Hematopoietic multipotent progenitor cell treated with erythropoietin and hydrocortisone succinate and interleukin-3 and kit ligand, for 17 days (in vitro differentiated cells): ENCODE results near the gene HDAC7.
A peak's percentile ranks its signal among the peaks of the same experiment; 100 is the strongest.

ENCODE experiments used
- DNase-seq: peaks from one replicate; pipeline ENCODE4 v3.0.0-alpha.2; 2015; ENCODE audit warnings: low spot score

HDAC7 gene

GRCh38 chr12:47777741-47778558, 41.8 kb downstream of the HDAC7 start:
- peak; percentile 48 for DNase-seq

- DNase-seq = no peak
Measured at GRCh38 chr12:47777151-47777550, 42.6 kb downstream of the HDAC7 start.

DNA sequence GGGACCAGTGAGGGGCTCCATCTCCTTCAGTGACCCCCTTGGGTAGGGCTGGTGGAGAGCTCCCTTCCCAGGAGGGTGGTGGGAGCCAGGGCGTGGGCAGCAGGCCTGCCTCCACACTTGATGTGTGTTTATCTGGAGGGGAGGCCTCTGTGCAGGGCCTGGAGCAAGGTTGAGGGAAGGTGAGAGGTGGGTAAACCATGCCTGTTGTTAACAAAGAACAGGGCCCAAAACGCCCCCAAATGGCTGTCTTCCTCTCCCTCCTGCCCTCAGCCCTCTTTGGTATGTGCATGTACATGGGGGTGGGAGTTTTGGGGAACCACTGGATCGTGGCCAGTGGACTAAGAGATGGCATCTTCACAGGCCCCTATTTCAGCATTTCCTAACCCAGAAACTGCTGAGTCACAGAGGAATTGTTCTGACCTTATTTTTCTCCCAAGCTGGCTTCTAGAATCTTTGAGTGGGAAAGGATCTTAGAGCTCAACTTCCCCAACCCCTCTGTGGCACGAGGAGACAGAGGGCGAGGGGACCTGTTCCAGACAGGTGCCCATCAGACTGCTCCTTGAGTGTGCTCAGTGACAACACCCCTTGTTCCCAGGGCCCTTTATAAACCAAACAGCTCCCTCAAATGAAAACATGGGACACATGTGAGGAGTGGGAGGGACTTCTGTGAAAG, 43.1 kb downstream of the HDAC7 start:
- DNase-seq = peak; percentile 72

DNA sequence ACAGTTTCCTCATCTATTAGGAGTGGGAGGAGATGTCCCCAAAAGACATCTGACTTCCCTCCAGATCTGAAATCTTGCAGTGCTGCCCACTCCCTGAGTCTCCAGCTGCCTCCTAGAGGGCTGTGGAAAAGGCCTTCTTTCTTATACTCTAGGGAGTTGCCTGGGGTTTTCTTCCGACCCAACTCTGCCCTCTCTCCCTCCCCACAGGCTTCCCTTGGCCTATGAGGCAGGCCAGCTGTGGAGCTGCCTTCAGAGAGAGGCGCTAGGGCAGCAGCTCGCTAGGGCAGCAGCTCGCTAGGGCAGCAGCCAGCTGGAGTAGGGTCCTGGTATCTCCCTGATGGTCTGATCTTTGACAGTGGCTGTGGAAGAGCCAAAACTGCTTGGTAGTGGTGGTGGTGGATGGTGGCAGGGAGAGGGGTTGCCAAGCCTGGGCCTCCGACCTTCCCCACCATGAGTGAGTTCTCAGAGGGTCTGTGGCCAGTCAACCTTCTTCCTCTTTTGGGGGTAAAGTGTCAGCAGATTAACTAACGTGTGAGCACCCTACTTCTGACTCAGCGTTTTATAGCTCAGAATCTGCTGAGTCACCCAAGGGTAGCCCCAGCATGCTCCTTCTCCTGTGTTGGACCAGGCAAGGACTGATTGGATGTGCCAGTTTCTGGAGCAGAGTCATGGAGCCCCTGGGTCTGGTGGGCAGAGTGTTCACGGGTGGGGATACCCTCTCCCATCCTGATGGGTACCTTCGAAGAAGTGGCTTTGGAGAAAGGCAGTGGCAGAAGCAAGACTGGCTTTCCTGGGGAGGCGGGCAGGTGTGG, 44.4 kb downstream of the HDAC7 start:
- peak; percentile 96 for DNase-seq

DNA sequence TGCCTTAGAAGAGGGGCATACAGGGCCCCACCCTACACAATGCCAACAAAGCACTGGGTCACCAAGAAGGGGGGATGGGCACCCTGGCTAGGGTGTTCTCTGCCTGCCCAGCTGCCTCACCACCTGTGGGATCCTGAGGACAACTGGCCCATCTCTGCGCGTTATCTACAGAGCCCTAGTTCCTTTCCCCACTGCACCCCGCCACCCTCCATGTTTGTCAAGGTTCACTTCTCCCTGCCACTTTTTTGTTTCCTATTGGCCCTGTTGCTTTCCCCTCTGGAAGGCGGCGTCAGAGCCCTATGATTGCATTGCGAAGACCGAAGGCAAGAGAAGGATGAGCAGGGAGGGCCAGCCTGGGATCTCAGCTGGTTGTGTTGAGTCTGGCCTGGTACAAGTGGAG, 45.0 kb downstream of the HDAC7 start:
- DNase-seq = no peak

- no peak for DNase-seq
Measured at GRCh38 chr12:47773858-47774580, 45.7 kb downstream of the HDAC7 start.

- DNase-seq = peak; percentile 84
Measured at GRCh38 chr12:47773062-47773857, 46.4 kb downstream of the HDAC7 start, which contains the start of gene SLC48A1. SLC48A1 (plus strand) TSS chr12:47773238; CDS start chr12:47773305, 67 bp downstream.

DNA sequence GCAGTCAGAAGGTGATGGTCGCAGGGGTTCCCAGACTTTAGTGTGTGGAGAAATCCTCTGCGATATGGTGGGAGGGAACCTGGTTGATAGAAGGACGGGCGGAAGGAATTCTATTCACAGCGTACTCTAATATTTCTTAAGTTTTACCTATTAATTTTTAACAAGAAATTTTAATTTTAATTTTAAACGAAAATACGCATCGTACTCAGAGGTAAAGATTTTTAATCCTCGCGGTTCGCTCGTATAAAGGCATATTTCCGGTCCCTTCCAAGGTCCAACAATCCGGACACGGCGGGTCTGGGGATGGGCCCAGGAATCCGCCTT, 47.0 kb downstream of the HDAC7 start:
- DNase-seq = no peak

DNA sequence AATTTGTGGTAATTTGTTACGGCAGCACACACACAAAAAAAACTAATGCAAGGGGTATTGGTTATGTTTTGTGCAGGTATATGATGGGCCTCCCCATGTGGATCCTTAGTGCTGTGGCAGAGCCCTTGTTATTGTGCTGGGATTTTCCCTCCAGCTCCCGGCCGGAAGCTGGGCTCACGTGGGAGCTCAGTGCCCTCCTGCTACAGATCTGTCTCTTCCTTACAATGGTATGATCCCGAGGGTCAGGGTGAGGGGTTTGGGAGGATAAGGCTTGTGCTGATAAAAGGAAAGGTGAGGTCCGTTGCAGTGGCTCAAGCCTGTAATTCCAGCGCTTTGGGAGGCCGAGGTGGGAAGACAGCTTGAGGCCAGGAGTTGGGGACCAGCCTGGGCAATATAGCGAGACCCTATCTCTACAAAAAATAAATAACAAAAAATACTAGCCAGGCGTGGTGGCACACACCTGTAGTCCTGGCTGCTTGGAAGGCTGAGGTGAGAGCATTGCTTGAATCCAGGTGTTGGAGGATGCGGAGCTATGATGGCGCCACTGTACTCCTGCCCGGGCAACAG, 47.5 kb downstream of the HDAC7 start:
- no peak for DNase-seq

DNA sequence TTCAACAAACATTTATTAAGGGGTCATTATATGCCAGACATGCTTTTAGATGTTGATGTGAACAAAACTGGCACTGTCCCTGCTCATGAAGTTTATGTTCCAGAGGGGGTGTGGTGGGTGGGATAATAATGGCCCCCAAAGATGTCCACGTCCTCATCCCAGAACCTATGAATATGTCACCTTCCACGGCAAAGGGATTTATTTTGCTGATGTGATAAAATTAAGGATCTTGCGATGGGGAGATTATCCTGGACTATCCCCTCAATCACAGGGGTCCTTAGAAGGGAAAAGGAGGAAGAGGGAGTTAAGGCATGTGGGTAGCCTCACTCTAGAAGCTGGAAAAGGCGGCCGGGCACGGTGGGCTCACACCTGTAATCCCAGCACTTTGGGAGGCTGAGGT, 48.4 kb downstream of the HDAC7 start:
- DNase-seq = no peak

GRCh38 chr12:47770086-47770726, 49.5 kb downstream of the HDAC7 start:
- no peak for DNase-seq

DNA sequence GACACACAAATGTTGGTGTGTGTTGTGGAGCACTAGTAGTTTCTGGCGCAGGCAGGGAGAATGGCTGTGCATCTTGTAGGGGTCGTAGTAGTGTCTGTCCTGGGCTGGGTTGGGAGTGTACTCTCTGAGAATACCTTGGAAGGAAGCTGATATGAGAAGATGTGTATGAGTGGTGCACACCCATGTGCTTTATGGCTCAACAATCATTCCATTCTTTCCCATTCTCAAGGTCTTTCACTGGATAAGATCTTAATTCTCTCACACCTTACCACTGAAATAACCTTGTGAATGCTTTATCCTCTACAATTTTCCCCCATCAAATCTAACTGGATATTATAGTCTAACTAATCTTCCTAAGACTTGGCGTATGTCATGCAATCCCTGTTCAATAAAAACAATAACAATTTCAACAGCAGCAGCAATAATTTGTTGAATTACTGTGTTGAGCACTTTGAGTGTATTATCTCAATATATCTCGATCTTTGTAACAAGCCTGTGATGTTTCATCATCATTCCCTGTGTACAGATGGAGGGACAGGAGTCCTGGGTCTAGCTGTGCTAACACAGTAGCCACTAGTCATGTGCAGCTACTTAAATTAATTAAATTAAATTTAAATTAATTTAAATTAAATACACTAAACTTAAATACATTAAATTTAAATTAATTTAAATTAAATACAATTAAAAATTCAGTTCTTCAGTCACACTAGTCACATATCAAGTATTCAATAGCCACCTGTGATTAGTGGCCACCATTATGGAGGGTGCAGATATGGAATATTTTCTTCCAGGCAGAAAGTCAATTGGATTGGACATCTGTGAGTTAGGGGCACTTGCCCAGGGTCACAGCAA, 50.2 kb downstream of the HDAC7 start:
- no peak for DNase-seq

DNA sequence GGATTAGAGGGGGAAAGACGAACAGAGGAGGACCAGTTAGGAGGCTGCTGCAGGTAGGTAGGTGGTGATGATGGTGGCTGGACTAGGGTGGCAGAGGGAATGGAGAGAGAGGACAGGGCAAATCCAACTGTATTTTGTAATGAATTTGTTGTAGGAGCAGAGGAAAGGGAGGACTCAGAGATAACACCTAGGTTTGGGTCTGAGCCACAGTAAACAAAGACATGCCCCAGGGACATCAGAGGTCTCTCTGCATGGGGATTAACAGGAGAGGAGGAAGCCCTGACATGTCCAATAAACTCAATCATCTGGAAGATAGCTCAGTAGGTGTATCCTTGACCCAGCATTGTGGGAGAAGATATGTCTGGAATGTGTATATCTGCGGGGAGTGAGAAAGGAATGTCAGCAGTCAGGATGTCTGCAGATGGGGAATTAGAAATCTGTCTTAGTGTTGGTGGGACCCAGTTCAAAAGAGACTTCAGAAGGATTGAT, 51.3 kb downstream of the HDAC7 start:
- no peak for DNase-seq

DNA sequence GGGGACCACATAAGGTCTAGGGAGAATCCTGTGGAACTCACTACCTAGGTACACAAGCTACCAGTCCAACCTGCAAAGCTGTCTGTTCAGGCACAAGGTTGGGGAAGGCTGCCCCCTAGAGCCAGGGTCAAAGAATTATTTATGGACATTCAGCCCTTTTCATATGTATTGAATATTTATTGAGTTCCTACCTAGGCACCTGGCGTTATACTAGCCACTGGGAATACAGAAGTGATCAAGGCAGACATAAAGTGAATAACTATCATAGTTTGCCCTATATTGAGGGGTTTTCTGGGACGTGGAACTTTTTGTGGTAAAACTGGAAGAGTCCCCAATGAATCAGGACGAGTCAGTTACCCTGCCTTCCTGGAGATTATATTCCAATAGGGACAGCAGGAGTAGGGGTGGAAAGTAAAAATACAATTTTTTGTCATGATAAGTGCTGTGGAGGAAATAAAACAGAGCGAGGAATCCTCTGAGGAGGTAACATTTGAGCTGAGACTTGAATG, 52.4 kb downstream of the HDAC7 start:
- peak; percentile 78 for DNase-seq

DNA sequence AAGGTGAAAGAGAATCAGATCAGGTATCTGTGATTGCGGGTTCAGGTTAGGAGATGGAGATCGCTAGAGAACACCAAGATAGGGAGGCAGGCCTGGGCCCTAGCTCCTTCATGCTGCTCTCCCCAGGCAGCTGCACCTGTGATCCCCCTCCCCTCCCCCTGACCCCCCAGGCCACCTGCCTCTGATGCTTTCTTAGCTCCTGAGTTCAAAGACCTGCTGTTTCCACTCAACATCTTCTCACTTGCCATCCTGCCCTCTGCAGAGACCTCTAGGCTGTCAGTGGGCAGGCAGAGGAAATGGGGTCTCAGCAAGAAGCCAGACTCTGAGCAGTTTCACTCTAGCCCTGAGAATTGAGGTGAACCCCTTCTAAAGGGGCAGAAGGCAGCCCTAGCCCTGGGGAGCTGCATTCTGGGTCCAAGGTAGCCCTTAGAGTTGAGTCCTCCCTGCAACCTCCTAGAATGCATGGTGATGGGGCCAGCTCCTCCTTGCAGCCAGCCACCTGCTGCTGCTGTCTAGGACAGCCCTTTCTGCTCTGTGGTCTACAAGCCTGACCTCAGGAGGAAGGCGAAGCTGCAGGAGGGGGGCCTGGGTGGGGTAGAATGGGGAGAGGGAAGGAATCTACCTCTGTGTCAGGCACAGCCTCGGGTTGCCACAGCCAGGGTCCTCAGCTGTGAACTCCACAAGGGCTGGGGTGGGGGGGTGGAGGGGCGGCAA, 53.0 kb downstream of the HDAC7 start:
- no peak for DNase-seq

GRCh38 chr12:47763481-47764346, 56.0 kb downstream of the HDAC7 start:
- no peak for DNase-seq

- DNase-seq = no peak
Measured at GRCh38 chr12:47762850-47763465, 56.7 kb downstream of the HDAC7 start.
